Measurements from ENCODE around the gene ULK4.
"Not testable (repeated sequence)": the region's sequence is repeated elsewhere in the genome, so short reads cannot be mapped to it uniquely, and the experiment has no call there.

The ULK4 gene

DNA sequence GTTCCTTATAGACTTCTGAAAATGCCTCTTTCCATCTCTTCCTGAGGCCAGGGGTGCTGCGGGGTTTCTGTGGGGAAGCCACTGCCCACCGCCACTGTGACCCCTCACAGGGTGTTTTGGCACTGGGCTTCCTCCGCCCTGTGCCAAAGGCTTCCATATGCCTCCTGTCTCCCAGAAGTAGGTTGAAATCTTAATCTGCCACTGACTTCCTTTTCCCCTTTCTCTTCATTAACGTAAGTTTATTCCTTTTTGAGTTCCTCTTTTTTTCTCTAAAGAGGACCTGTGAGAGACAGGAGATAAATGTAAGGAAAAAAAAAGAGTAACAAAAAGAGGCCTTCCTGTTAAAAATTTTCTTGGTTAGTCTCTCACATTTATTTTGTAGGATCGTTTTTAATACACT, 542.1 kb downstream of the ULK4 start:
- peak; percentile 71 to 81 for DNase-seq

GRCh38 chr3:41418961-41419691, 542.8 kb downstream of the ULK4 start:
- DNase-seq, result peak; percentile 9 to 18

- no peak for DNase-seq
Observed at GRCh38 chr3:41417574-41417973, 544.3 kb downstream of the ULK4 start.

- DNase-seq, result no peak
Observed at GRCh38 chr3:41411065-41411464, 550.8 kb downstream of the ULK4 start.

DNA sequence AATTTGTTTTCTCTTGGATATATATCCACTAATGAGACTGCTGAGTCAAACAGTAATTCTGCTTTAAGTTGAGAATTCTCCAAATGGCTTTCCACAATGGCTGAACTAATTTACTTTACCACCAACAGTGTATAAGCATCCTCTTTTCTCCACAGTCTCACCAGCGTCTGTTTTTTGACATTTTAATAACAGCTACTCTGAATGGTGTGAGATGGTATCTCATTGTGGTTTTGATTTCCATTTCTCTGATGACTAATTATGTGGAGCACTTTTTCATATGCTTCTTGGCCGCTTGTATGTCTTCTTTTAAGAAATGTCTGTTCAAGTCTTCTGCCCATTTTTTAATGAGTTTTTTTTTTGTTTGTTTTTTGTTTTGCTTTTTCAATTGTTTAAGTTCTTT, 556.4 kb downstream of the ULK4 start:
- DNase-seq, result no peak

- DNase-seq, result no peak
Observed at GRCh38 chr3:41404582-41404981, 557.3 kb downstream of the ULK4 start.

DNA sequence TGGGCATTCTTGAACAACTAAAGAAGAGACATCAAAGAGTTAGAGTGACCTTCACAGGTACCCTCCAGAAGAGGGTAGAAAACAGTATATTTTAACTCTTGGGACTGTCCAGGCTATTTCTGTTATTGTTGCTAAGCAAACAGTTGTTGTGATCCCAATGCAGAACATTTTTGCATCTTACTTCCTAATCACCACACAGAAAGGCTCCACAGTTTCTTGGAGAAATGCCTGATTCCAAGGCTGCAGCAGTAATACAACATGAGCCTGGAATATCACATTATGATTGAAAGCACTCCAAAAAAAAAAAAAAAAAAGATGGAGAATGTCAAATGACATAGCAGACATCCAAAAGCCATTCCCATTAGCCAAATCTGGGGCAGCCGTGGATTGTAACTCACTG, 567.0 kb downstream of the ULK4 start:
- no peak for DNase-seq

- DNase-seq, result not testable (repeated sequence)
Observed at GRCh38 chr3:41370765-41371535, 591.0 kb downstream of the ULK4 start.

GRCh38 chr3:41370307-41370706, 591.6 kb downstream of the ULK4 start:
- no peak for DNase-seq

GRCh38 chr3:41369838-41370237, 592.1 kb downstream of the ULK4 start:
- DNase-seq, result no peak

GRCh38 chr3:41365973-41366372, 595.9 kb downstream of the ULK4 start:
- no peak for DNase-seq

GRCh38 chr3:41364736-41365135, 597.2 kb downstream of the ULK4 start:
- no peak for DNase-seq

DNA sequence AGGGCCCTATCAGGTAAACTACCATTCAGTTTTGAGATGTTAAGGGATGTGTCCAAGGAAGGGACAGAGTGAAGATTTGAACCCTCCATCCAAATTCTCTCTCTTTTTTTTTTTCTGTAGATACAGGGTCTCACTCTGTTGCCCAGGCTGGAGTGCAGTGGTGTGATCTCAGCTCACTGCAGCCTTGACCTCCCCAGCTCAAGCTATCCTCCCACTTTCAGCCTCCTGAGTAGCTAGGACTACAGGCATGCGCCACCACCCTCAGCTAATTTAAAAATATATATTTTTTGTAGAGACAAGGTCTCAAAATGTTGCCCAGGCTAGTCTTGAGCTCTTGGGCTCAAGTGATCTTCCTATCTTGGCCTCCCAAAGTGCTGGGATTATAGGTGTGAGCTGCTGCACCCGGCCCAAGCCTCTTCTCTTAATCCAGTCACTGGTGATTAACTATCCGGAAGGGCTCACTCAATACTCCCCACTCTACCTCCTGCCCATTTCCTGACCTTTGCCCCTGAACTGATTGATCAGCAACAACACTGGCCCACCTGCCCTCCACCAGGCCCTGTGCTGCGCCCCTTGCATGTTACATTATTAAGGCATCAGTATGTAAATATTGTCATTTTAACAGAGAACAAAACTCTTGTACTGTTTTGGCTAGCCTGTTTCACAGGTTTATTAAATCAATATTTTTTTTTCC, 597.9 kb downstream of the ULK4 start:
- no peak for DNase-seq

GRCh38 chr3:41362638-41363559, 599.0 kb downstream of the ULK4 start:
- no peak for DNase-seq

GRCh38 chr3:41357271-41357670, 604.6 kb downstream of the ULK4 start:
- no peak for DNase-seq

GRCh38 chr3:41356775-41357174, 605.1 kb downstream of the ULK4 start:
- DNase-seq, result no peak

DNA sequence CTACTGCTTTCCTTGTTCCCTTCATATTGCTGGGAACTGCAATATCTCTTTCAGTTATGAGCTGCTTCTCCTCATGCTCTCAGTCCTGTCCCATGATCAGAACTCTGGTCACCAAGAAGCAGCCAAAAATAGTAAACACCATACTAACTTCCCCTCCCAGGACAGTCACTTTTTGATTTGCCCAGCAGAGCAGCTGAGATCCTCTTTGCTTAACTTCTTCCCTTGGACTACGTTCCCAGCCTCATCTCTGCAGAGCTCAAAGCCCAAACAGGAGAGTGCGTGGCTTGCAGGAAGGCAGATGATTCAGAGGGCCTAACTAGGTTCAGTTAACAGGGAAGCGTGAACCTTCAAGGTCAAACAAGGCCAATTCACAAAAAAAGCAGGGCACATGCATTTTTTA, 609.4 kb downstream of the ULK4 start:
- DNase-seq, result peak; percentile 80 to 85

- no peak for DNase-seq
Observed at GRCh38 chr3:41350441-41350840, 611.5 kb downstream of the ULK4 start.

DNA sequence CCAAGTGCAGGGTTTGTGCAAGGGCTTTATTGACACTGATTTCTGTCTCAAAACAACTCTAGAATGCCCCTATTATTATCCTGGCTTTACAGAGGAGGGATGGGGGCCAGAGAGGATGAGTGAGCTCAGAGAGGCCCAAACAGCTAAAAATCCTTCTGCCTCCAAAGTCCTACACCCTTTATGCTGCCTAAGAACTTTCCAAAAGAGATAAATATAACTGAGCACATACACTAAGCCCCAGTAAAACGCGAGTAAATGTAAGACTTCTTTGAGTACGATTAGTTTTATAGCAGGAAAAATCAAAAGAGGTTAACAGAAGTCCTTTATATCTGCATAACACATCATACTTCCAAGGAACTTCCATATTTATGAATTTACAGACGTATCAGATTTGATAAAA, 613.5 kb downstream of the ULK4 start:
- DNase-seq, result no peak

DNA sequence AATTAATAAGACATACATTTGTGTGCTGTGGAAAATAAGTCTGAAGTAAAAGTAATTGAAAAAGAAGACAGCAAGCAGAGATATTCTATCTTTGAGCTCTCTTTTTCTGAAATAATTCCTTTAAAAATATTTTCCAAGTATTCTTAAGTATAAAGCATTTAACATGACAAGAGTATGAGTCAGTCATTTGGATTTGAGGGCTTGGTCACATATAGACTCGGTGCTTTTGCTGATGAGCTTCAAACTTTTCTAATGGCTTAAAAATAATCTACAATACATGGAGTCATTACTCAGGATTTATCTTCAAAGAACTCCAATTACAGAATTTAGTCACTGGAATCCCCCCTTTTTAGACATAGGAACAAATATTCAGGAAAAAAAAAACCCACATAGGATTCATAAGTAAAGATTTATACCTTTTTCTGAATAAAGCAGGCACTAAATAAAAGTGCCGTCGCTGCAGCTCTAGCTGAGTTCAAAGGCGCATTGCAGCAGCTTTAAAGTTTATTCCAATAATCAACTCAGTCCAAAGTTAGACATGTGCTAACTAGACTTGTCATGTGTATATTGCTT, 615.1 kb downstream of the ULK4 start:
- DNase-seq, result no peak

GRCh38 chr3:41345788-41346187, 616.1 kb downstream of the ULK4 start:
- no peak for DNase-seq

- DNase-seq, result no peak
Observed at GRCh38 chr3:41339758-41340157, 622.1 kb downstream of the ULK4 start.

Data from Kasumi-1 (cell line).